ENCODE results near the gene RASSF3.

Gene RASSF3

GRCh38 chr12:64569923-64570691 lies 40.2 kb upstream of the RASSF3 start:
- DNase-seq (ENCODE audit: low read depth) = no peak
- TF ChIP-seq CTCF (IDR thresholded peaks at IDR 0.05; ENCODE audit: low read length, missing control alignments) = no peak
- H3K4me3 ChIP-seq (replicated peaks; ENCODE audit: low read depth, low read length) = no peak overlapping the region

GRCh38 chr12:64571411-64571810 lies 38.9 kb upstream of the RASSF3 start:
- no peak overlapping the region for H3K4me3 ChIP-seq (replicated peaks; ENCODE audit: low read depth, low read length)
- TF ChIP-seq CTCF (IDR thresholded peaks at IDR 0.05; ENCODE audit: low read length, missing control alignments) = no peak
- DNase-seq (ENCODE audit: low read depth) = no peak

GRCh38 chr12:64572241-64572640 lies 38.1 kb upstream of the RASSF3 start:
- no peak for TF ChIP-seq CTCF (IDR thresholded peaks at IDR 0.05; ENCODE audit: low read length, missing control alignments)
- DNase-seq (ENCODE audit: low read depth) = no peak
- H3K4me3 ChIP-seq (replicated peaks; ENCODE audit: low read depth, low read length) = no peak overlapping the region

- no peak overlapping the region for H3K4me3 ChIP-seq (replicated peaks; ENCODE audit: low read depth, low read length)
- TF ChIP-seq CTCF (IDR thresholded peaks at IDR 0.05; ENCODE audit: low read length, missing control alignments) = no peak
- no peak for DNase-seq (ENCODE audit: low read depth)
Observed at GRCh38 chr12:64574837-64575236, 35.5 kb upstream of the RASSF3 start.

- no peak for TF ChIP-seq CTCF (IDR thresholded peaks at IDR 0.05; ENCODE audit: low read length, missing control alignments)
- DNase-seq (ENCODE audit: low read depth) = no peak
Observed at GRCh38 chr12:64577046-64577445, 33.2 kb upstream of the RASSF3 start.

GRCh38 chr12:64578566-64578965 lies 31.7 kb upstream of the RASSF3 start:
- no peak for DNase-seq (ENCODE audit: low read depth)
- no peak overlapping the region for H3K4me3 ChIP-seq (replicated peaks; ENCODE audit: low read depth, low read length)
- TF ChIP-seq CTCF (IDR thresholded peaks at IDR 0.05; ENCODE audit: low read length, missing control alignments) = no peak

More at GRCh38 chr12:64577046-64577445, 33.2 kb upstream of the RASSF3 start:
- H3K4me3 ChIP-seq (replicated peaks; ENCODE audit: low read depth, low read length) = no peak overlapping the region

- no peak overlapping the region for H3K4me3 ChIP-seq (replicated peaks; ENCODE audit: low read depth, low read length)
- DNase-seq (ENCODE audit: low read depth) = no peak
- TF ChIP-seq CTCF (IDR thresholded peaks at IDR 0.05; ENCODE audit: low read length, missing control alignments) = no peak
Observed at GRCh38 chr12:64580681-64581080, 29.6 kb upstream of the RASSF3 start.

Data from fibroblast of pulmonary artery (primary cell).